HEK293 (cell line): ENCODE data around the gene CACNA1G.

ENCODE experiments used
- CTCF ChIP-seq: fragments of 450-650 bp; formaldehyde crosslinking; IDR thresholded peaks from 2 replicates; pipeline ENCODE4 v1.5.1; 2016; ENCODE audit warnings: missing biosample characterization, missing genetic modification characterization
- HIC1 ChIP-seq: fragments of 450-650 bp; formaldehyde crosslinking; IDR thresholded peaks from 2 replicates; pipeline ENCODE4 v1.5.1; 2016; ENCODE audit warnings: missing biosample characterization, missing genetic modification characterization
- OVOL3 ChIP-seq: fragments of 450-650 bp; formaldehyde crosslinking; IDR thresholded peaks from 2 replicates; pipeline ENCODE4 v1.5.1; 2016; ENCODE audit warnings: missing biosample characterization, missing genetic modification characterization
- TSHZ1 ChIP-seq: fragments of 450-650 bp; formaldehyde crosslinking; IDR thresholded peaks from 2 replicates; pipeline ENCODE4 v1.5.1; 2016; ENCODE audit warnings: missing biosample characterization, missing genetic modification characterization, borderline replicate concordance
- ZNF585B ChIP-seq: fragments of 450-650 bp; formaldehyde crosslinking; IDR thresholded peaks from 2 replicates; pipeline ENCODE4 v1.5.1; 2016; ENCODE audit warnings: missing biosample characterization, missing genetic modification characterization
- ZNF837 ChIP-seq: fragments of 450-650 bp; formaldehyde crosslinking; IDR thresholded peaks from 2 replicates; pipeline ENCODE4 v1.5.1; 2016; ENCODE audit warnings: missing biosample characterization, missing genetic modification characterization

GRCh38 chr17:50581316-50581715, 20.8 kb downstream of the CACNA1G start:
- TF ChIP-seq HIC1 (no peak), CTCF (tag by site-specific recombination) (no peak), ZNF837 (tag by site-specific recombination) (no peak), TSHZ1 (tag by site-specific recombination) (no peak), ZNF585B (tag by site-specific recombination) (no peak), OVOL3 (tag by site-specific recombination) (no peak)
